Thoracic aorta endothelial cell (primary cell): ENCODE data around the gene LIPM. TPM values are rescaled to one million over a fixed set of nuclear protein-coding genes. Genes with fewer than 3 reads are reported as not detected.

ENCODE experiments used
- total RNA-seq: library from RNA; depleted of rRNA; stranded (reverse); fragments of >200 nt; gene quantifications from 2 replicates; pipeline ENCODE4 v1.2.3, GENCODE V29; 2012

LIPM gene
- not detected in 2 replicates for total RNA-seq

DNA sequence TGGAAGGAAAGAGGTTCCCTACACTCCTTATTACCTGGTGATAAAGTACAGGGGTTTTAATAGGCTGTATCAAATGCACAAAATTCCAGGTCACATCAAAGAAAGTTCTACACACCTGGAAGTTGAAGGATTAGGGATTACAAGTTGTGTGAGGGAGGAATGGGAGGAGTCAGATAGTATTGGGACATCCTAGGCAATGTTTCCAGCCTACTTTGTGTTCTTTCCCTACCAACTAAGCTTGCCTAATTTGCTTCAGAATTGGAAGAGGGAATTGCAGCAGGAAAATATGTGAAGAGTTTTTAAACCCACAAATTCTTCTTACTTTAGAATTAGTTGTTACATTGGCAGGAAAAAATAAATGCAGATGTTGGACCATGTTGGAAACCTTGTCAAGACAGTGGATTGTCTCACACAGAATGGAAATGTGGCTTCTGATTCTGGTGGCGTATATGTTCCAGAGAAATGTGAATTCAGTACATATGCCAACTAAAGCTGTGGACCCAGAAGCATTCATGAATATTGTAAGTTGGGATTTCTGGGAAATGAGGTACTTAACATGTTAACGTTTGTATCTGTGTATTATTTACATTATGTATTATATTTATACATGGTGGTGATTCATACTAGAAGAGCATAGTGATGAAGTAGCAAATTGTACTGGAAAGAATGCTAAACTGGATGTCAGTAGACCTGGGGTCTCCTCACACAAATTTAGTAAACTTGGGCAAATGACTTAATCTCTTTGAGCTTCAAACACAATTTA lies at the start of gene LIPM:
LIPM (plus strand) TSS at position 208 of the 763 bp plus-strand sequence; CDS start at position 375, 167 bp downstream.

GRCh38 chr10:88759366-88760101 lies 43.0 kb upstream of the LIPM start, which contains the start of gene LIPN:
TSS of gene LIPN (plus strand) at chr10:88760020. CDS start at chr10:88761406, 1,386 bp downstream.

GRCh38 chr10:88851706-88852105 lies 49.2 kb downstream of the LIPM start, which contains the start of gene ANKRD22:
TSS of gene ANKRD22 (minus strand) at chr10:88851844. CDS start at chr10:88851607, 237 bp downstream.

Other genes starting within 250 kb of the LIPM start
- 3.2 and 5.7 TPM in 2 replicates for gene RNLS, start 219.4 kb upstream of the LIPM start, total RNA-seq
- 0.07 TPM in 1 of 2 replicates, not detected in the other for gene LIPJ, start 216.0 kb upstream of the LIPM start, total RNA-seq
- gene LIPF, start 138.3 kb upstream of the LIPM start, total RNA-seq = not detected in 2 replicates
- not detected in 2 replicates for gene LIPK, start 96.5 kb upstream of the LIPM start, total RNA-seq
- gene LIPN, start 42.7 kb upstream of the LIPM start, total RNA-seq = not detected in 2 replicates
- gene ANKRD22, start 49.1 kb downstream of the LIPM start, total RNA-seq = not detected in 2 replicates
- 1.9 and 6.5 TPM in 2 replicates for gene STAMBPL1, start 77.5 kb downstream of the LIPM start, total RNA-seq
- 26.8 and 29.8 TPM in 2 replicates for gene ACTA2, start 150.0 kb downstream of the LIPM start, total RNA-seq
- gene FAS, start 188.1 kb downstream of the LIPM start, total RNA-seq = 24.3 and 28.2 TPM in 2 replicates